SK-N-SH treated with all-trans-retinoic acid at 6 μM for 48 hours (cell line): ENCODE measurements around the gene ACLY.

Source experiments
- ARNTL ChIP-seq: fragments of 450-650 bp; formaldehyde crosslinking; IDR thresholded peaks from 2 replicates; pipeline ENCODE4 v1.5.0; 2020; ENCODE audit warnings: low read depth, mild to moderate bottlenecking, moderate library complexity, borderline replicate concordance
- ESRRG ChIP-seq: fragments of 250-450 bp; sonication (Bioruptor Pico); IDR thresholded peaks from 2 replicates; pipeline ENCODE4 v1.6.1; 2021; ENCODE audit warnings: mild to moderate bottlenecking
- ISL1 ChIP-seq: fragments of 250-450 bp; sonication (Bioruptor Pico); IDR thresholded peaks from 2 replicates; pipeline ENCODE4 v2.1.2; 2022; ENCODE audit warnings: mild to moderate bottlenecking, moderate library complexity
- PATZ1 ChIP-seq: fragments of 250-450 bp; sonication (Bioruptor Pico); IDR thresholded peaks from 2 replicates; pipeline ENCODE4 v1.8.0; 2020; ENCODE audit warnings: mild to moderate bottlenecking, moderate library complexity, borderline replicate concordance
- PPARA ChIP-seq: fragments of 250-450 bp; sonication (Bioruptor Pico); IDR thresholded peaks from 2 replicates; pipeline ENCODE4 v1.5.0; 2020; ENCODE audit warnings: mild to moderate bottlenecking, borderline replicate concordance
- RARB ChIP-seq: fragments of 250-450 bp; sonication (Bioruptor Pico); IDR thresholded peaks from 2 replicates; pipeline ENCODE4 v1.8.0; 2021; ENCODE audit warnings: mild to moderate bottlenecking, moderate library complexity
- TCF4 ChIP-seq: fragments of 250-450 bp; sonication (Bioruptor Pico); IDR thresholded peaks from 2 replicates; pipeline ENCODE4 v1.8.0; 2021; ENCODE audit warnings: mild to moderate bottlenecking, moderate library complexity, borderline replicate concordance
- ZFP30 ChIP-seq: fragments of 450-650 bp; formaldehyde crosslinking; IDR thresholded peaks from 2 replicates; pipeline ENCODE4 v1.5.0; 2022; ENCODE audit warnings: mild to moderate bottlenecking, moderate library complexity
- ZNF565 ChIP-seq: fragments of 450-650 bp; formaldehyde crosslinking; conservative IDR thresholded peaks from 2 replicates; pipeline ENCODE4 v1.5.0; 2020; ENCODE audit warnings: low read depth, mild to moderate bottlenecking, moderate library complexity
- ZNF70 ChIP-seq: fragments of 450-650 bp; formaldehyde crosslinking; IDR thresholded peaks from 2 replicates; pipeline ENCODE4 v1.5.0; 2020; ENCODE audit warnings: mild to moderate bottlenecking, moderate library complexity
- TF ChIP-seq, protein P1 (sequence below): fragments of 250-450 bp; sonication (Bioruptor Pico); IDR thresholded peaks from 2 replicates; pipeline ENCODE4 v1.8.0; 2021; ENCODE audit warnings: low read depth, mild to moderate bottlenecking, moderate library complexity, borderline replicate concordance

GRCh38 chr17:41937970-41938954 lies 19.5 kb upstream of the ACLY start:
- TF ChIP-seq PATZ1 (CRISPR knock-in tag) (no peak), ZFP30 (CRISPR knock-in tag) (no peak), ZNF70 (CRISPR knock-in tag) (no peak), RARB (no peak), ESRRG (CRISPR knock-in tag) (no peak), ZNF565 (CRISPR knock-in tag) (no peak), TCF4 (CRISPR knock-in tag) (no peak), ISL1 (CRISPR knock-in tag) (no peak), ARNTL (CRISPR knock-in tag) (no peak), PPARA (no peak)
- TF ChIP-seq, protein P1, sequence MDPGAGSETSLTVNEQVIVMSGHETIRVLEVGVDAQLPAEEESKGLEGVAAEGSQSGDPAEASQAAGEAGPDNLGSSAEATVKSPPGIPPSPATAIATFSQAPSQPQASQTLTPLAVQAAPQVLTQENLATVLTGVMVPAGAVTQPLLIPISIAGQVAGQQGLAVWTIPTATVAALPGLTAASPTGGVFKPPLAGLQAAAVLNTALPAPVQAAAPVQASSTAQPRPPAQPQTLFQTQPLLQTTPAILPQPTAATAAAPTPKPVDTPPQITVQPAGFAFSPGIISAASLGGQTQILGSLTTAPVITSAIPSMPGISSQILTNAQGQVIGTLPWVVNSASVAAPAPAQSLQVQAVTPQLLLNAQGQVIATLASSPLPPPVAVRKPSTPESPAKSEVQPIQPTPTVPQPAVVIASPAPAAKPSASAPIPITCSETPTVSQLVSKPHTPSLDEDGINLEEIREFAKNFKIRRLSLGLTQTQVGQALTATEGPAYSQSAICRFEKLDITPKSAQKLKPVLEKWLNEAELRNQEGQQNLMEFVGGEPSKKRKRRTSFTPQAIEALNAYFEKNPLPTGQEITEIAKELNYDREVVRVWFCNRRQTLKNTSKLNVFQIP, result no peak
